Forelimb muscle (tissue), 1 donor: ENCODE data around the gene EXOSC6. TPM values are rescaled to one million over a fixed set of nuclear protein-coding genes. Genes with fewer than 3 reads are reported as not detected.
A peak's percentile ranks its signal among the peaks of the same experiment; 100 is the strongest.
"Not testable (repeated sequence)": the region's sequence is repeated elsewhere in the genome, so short reads cannot be mapped to it uniquely, and the experiment has no call there.

Experiments
- DNase-seq: peaks from one replicate; pipeline ENCODE4 v3.0.0-alpha.2; 2013; ENCODE audit warnings: low read depth
- polyA plus RNA-seq: library from polyadenylated mRNA; unstranded; fragments of 120-200 nt; gene quantifications from one replicate; pipeline ENCODE4 v1.2.1, GENCODE V29; 2013; ENCODE audit not compliant: insufficient read length

EXOSC6 gene
- polyA plus RNA-seq = 14.2 TPM

DNA sequence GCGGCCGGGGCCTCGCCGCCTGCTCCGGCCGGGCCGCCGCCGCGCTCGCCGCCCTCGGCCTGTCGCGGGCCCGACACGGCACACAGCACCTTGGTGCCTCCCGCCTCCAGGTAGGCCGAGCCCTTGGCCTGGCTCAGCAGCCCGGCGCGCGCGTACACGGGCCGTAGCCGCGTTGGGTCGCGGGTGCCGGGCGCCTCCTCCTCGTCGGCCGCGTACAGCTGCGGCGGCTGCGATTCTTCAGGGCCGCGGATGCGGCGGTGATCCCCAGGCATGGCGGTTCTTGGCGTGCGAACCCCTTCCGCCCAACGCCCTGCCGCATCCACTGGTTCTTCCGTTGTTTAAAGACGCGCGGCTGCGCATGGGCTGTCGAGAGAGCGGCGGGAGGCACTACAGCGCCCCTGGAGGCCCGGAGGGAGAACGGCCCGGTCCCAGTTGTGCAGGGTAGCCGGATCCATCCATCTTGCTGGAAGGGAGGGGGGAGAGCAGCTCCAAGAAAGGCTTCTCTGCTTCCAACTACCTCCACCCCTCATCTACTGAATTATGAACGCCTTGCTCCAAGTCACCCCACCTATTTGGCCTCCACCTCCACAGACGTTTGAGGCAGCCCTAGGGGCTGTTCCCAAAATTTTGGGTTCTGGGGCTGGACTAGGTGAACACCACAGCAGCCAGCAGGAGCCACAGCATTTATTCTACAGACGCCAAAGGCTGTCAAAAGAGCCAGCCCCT lies at the start of gene EXOSC6:
EXOSC6 (minus strand) TSS at position 312 of the 726 bp plus-strand sequence; CDS start at position 272, 40 bp downstream.
- DNase-seq = peak; percentile 77

DNA sequence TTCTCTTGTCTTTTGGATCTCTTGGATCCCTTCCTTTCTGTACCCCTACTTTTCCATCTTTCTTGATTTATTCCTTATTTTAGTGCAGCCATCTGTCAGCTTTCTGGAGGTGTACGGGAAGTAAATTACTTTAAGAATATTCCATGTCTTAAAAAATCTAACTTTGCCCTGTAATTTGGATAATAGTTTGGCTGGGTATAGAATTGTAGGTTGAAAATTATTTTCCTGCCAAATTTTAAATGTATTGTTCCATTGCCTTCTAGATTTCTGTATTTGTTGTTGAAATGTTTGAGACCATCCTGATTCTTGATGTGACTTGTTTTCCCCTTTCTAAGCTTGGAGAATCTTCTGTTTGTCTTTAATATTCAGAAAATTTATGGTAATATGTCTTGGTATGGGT lies 49.4 kb upstream of the EXOSC6 start:
- no peak for DNase-seq

DNA sequence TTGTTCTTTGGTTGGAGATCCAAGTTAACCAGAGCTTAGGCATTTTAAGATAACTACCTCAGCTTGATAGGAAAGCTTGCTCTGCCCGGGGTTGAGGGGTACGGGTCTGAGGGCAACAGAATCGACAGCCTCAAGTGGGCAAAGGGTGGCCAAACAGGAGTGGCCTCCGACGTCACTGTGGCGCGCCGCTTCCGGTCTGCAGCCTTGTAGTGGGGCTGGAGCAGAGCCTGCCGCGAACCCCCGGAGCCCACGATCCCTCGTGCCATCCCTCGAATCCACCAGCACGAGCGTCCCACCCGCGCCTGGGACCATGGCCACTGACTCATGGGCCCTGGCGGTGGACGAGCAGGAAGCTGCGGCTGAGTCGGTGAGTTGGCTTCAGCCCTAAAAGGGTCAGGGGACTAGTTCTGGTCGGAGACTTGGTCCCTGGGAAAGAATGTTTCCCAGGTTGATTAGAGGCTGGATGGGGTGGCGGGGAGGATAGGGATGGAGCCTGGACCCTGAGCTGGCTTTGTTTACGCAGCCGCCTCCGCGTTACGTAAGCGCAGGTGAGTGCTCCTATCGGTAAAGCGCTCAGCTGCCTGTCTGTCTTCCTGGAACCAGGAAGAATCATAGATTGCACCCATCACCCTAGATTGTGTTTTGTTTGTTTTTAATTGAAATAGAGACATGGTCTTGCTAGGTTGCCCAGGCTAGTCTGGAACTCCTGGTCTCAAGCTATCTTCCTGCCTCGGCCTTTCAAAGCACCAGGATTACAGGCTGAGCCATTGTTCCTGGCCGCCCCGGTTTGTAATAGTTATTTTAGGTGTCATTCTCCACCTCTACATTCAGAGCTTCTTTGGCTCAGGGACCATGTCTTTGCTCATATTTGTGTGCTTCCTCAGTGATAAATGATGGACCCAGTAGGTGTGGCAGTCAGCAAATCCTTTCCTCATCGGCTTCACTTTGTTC lies 47.5 kb upstream of the EXOSC6 start, which contains the start of gene DDX19B:
DDX19B (plus strand) TSS at position 199 of the 951 bp plus-strand sequence; CDS start at position 311, 112 bp downstream.
- no peak for DNase-seq

DNA sequence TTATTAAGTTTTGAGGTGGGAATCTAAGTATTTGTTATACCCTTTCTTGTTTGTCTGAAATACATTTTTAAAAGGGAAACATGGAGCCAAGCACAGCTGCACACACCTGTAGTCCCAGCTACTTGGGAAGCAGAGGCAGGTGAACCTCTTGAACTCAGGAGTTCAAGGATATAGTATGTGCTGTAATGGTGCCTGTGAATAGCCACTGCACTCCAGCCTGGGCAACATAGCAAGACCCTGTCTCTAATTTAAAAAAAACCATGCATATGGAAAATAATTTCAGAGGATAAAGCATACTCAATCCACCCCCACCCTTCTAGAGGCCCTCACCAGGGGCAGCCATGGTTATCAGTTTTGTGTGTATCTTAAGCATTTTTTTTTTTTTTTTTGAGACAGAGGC lies 43.9 kb upstream of the EXOSC6 start:
- no peak for DNase-seq

DNA sequence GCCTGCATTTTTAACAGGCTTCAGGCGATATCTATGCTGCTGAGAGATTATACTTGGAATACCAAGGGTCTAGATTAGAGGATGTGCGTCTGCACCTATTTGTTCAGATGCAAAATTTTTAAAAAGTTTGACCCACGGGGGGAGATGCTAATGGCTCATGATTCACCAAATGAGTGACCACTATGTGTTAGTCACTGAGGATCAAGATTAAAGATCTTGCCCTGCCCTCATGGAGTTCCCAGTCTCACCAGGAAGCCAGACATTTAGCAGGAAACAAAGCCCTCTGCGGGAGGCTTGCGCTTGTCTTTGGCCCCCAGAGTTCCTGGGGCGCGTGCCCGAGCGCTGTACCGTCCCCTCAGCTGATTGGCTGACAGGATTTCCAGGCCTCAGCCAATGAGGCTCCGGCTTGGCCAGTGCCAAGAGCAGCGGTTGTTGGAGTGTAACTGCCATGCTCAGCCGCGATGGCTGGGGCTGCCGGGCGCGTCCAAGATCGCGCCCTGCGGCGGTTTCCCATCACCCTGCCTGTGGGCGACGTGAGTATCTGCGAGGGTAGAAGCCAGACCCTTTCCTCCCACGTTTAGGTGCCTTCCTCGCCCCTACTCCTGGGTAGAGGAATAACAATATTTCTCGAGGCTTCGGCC lies 42.8 kb upstream of the EXOSC6 start:
- DNase-seq = no peak

DNA sequence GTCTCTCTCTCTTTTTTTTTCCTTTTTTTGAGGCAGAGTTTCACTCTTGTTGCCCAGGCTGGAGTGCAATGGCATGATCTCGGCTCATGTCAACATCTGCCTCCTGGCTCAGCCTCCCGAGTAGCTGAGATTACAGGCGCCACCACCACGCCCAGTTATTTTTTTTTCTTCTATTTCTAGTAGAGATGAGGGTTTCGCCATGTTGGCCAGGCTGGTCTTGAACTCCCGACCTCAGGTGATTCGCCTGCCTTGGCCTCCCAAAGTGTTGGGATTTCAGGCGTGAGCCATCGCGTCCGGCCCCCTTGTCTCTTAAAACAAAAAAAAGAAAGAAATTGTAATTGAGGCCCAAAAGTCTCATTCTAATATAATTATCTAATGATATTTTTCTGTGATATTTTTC lies 40.4 kb upstream of the EXOSC6 start:
- not testable (repeated sequence) for DNase-seq

DNA sequence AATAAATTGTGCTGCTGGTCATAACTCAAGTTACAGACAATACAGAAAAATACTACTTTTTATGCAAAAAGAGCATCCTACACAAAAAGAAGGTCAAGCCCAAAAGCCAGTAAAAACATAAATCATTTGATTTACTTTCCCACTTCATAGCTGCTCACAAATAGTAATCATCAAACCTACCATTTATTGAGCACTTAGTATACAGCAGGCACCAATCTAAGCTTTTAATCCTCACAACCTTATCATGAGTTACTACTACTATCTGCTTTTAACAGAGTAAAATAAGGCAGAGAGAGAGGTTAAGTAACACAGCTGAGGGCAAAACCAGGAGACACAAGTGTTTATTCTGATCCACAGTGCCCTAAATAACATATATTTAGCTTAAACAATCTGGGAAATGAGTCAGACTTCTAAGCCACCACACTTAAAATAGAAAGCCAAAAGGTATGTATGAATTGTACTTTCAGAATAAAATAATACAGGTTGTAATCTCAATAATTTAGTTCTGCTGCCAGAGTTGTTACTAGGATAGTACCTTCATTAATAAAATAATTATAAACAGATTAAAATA lies 39.3 kb upstream of the EXOSC6 start:
- no peak for DNase-seq

DNA sequence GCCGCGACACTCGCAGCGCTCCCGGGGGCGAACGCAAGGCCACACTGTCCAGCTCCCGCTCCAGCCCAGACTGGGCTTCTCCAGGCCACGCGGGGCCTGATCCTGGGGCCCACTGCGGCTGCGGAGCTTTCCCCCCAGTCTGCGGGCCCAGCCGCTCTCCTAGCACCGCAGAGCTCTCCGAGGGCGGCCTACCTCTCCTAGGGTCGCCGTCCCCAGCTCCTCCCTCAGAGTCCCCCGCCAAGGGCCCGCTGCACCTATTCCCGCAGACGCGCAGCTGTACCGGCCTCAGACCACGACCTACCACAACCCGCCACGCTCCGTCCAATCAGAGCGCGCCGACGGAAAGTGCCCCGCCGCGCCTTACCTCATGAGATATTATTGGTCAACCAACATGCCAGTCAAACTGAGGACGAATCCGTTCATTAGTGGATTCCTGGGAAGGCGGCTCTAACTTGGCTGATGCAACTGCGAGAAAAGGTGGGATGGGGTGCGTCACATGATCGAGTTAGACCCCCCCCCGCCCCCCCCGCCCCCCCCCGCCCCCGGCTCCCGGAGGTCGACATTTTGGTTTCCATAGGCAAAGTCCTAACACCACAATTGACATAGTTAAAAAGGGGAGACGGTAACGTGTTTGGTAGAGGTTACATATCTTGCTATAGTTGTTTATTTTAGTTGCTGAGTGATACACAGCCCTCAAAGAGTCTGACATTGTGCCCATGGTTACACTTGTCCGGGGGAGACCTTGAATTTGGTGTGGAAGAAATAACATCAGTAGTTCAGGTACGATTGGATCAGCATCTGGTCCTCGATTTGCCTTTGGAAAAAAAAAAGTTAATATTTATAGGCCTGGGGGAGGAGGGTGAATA lies 37.7 kb upstream of the EXOSC6 start, which contains the start of gene AARS1:
AARS1 (minus strand) TSS at position 278 of the 866 bp plus-strand sequence. CDS start 6,743 bp downstream, outside the sequence.
- peak; percentile 99 for DNase-seq

DNA sequence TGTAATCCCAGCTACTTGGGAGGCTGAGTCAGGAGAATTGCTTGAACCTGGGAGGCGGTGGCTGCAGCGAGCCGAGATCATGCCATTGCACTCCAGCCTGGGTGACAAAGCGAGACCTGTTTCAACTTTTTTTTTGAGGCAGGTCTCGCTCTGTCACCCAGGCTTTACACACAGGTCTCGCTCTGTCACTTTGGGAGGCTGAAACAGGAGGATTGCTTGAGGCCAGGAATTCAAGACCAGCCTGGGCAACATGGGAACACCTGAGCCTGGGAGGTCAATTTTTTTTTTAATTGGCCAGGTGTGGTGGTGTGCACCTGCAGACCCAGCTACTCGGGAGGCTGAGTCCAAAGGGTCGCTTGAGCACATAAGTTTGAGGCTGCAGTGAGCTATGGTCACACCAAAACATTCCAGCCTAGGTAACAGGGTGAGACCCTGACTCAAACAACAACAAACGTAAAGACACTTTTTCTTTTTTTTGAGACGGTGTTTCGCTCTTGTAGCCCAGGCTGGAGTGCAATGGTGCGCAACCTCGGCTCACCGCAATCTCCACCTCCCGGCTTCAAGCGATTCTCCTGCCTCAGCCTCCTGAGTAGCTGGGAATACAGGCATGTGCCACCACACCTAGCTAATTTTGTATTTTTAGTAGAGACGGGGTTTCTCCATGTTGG lies 35.7 kb upstream of the EXOSC6 start:
- DNase-seq = not testable (repeated sequence)

DNA sequence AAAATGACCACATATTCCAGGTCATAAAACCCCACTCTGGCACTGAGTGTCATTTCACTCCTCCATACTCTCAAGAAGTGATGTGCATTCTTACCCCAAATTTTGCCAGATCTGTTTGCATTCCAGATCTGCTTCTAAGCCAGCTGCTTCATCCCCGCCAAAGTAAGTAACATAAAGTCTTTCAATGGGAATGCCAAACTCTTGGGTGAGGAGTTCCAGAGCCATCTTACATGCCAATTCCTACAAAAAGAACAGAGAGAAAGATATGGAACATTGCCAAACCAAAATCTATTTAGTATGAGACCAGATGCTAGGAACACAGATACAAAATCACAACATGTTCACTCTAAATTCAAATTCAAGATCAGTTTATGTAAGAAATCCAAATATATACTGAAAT lies 24.7 kb upstream of the EXOSC6 start:
- DNase-seq = no peak

DNA sequence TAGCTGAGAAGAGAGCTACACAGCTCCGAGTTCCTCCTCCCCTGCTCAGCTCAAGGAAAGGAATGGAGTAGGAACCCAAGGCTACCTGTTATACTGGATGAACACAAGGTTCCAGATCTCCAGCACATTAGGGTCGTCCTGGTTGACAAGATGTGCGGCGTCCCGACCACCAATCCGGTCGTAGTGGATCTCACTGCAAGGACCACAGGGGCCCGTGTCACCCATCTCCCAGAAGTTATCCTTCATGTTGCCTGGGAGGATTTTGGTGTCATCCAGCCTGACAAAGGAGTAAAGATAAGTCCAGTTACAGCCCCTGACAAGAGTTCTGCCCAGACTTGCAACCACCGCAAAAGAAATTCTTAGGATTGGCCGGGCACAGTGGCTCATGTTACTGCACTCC lies 20.0 kb upstream of the EXOSC6 start:
- DNase-seq = no peak

DNA sequence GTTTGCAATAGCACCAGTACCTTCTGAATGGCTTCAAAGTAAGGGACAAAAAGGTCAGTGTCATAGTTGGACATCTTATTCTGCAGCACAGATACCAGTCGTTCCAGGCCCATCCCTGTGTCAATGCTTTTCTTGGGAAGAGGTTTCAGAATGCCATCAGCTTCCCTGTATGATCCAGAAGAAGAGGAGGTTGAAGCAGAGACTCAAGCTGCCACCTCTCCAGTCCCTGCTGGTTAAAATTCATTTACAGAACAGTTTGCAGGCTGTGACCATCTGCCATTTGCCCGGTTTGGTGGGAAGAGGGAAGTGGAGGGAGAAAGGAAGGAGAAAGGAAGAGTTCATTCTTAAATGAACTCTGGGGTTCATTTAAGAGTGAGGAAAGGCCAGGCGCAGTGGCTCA lies 18.4 kb upstream of the EXOSC6 start:
- DNase-seq = no peak

DNA sequence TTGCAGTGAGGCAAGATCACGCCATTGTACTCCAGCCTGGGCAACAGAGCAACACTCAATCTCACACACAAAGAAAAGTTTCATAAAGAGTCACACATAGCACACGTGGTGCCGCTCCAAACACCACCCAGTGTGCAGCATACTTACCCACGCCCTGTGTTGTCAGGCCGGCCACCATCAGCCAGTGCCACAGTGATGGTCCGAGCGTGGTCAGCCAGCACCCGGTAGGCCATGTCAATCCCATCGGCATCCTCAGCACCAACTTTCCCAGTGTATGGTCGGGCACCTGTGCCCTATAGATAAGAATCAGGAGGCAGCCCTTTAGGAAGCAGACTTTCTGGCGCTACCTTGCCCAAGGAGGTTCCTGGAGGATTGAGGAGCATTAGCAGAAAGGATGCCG lies 17.7 kb upstream of the EXOSC6 start:
- DNase-seq = no peak

DNA sequence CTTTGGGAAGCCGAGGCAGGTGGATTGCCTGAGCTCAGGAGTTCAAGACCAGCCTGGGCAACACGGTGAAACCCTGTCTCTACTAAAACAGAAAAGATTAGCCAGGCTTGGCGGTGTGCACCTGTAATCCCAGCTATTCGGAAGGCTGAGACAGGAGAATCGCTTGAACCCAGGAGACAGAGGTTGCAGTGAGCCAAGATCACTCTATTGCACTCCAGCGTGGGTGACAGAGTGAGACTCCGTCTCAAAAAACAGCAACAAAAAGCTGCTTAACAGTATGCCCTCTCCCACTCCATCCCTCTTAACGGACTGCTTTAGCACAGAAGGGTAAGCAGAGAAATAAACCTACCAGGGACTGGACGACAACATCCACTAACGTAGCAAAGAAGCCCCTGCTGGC lies 16.2 kb upstream of the EXOSC6 start:
- DNase-seq = not testable (repeated sequence)

DNA sequence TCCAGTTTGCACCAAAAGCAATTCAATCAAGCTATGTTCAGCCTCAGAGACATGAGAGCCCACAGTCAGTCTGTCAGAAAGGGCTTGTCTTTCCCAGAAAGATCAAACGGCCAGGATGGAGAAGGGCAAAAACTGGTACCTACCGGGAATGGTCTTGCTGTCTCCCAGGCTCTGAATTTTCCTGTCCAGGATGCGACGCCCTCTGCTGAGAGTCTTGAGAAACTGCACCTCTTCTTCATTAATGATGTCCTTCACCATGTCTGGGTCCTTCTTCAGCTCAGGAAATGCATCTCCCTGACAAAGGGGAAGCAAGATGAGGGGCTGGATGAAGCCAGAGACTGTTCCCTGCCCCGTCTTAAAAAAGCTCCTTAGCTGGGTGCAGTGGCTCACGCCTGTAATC lies 15.8 kb upstream of the EXOSC6 start:
- DNase-seq = no peak

DNA sequence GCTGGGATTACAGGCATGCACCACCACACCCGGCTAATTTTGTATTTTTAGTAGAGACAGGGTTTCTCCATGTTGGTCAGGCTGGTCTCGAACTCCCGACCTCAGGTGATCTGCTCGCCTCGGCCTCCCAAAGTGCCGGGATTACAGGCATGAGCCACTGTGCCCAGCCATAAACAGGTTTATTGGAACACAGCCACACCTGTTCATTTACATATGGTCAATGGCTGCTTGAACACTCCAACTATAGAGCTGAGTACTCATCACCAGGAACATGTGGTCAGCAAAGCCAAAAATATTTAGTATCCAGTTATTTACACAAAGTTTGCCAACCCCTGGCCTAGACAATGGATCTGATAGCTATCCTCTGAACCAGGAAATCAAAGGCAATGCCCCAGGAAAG lies 8.2 kb upstream of the EXOSC6 start:
- not testable (repeated sequence) for DNase-seq

DNA sequence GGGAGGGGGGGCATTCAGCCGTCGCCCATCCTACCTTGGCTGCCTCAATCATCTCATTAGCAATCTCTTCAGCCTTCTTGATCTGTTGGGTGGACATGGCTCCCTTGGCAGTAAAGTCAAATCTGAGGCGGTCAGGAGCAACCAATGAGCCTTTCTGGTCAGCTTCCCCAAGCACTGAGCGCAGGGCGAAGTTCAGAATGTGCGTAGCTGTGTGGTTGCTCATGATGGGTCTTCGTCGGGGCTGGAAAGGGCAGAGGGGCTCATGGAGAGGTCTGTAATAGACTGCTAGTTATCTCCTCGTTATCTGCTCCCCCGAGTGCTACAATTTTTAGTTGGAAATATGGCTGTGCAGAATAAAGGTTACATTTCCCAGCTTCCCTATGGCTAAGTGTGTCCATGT lies 7.2 kb upstream of the EXOSC6 start:
- DNase-seq = no peak

DNA sequence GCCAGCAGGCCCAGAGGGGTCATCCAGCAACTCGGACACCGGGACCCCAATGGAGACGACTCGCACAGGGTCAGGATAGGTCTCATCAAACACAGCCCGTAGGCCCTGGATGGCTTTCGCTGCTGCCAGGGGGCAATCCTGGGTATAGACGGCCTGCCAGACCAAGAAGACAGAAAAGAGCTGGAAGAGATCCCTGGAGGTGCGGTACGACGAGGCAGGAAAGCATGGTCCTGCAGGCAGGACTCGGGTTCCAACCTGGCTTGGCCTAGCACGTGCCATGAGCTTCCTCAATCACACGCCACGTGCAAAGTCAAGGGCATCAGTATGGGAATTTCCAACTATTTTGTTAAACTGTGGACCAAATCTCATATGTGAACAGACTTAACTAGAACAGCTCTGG lies 6.3 kb upstream of the EXOSC6 start:
- no peak for DNase-seq

DNA sequence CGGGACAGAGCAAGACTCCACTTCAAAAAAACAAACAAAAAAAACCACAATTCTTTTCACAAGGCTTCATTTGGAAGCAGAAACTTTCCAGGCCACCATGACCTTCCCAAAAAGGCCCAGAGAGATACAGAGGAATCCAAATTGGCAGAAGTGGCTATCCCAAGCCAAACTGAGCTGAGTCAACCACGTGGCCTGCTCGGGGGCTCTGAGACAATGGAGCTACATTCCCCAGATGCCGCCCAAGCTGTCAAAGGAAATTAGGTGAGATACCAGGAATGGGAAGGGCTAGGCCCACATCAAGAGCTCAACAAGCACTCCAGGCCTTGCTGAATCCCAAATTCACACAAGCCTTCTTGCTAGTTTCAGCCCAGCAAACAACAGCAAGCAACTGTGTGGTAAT lies 5.7 kb upstream of the EXOSC6 start:
- DNase-seq = no peak

DNA sequence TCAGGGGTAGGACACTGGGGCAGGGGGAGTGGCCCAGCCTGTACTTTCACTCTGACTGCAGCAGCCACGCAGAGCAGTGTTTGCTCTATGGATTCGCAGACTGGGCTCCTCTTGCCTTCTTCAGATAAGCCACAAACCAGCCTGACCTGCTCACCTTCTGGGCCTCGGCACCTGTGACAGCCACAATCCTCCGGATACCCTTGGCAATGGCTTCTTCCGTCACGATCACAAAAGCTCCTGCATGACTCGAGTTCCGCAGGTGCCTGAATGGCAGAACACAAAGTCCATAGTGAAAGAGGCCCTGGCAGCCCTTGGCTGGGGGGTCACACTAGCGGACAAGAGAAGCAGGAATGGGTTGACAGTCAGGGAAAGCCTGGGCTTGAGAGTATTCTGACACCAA lies 3.8 kb upstream of the EXOSC6 start:
- DNase-seq = no peak
